HepG2 (cell line): ENCODE data around the gene CACNG5. TPM values are rescaled to one million over a fixed set of nuclear protein-coding genes. Genes with fewer than 3 reads are reported as not detected.

ENCODE experiments used
- ATAC-seq: fragments of 200-7000 bp; cut with Tn5 transposase; 3 replicates; pipeline ENCODE4 v1.9.1; 2020; ENCODE audit warnings: mild to moderate bottlenecking, moderate library complexity
- BruUV-seq: library from RNA; stranded (reverse); fragments of 400-500 nt; replicated peaks from 2 replicates; lab custom pipeline; 2021; lab: Mats Ljungman, UMichigan
- CTCF ChIA-PET: fragments of 300-600 bp; formaldehyde crosslinking; extraction: SDS; loops from one replicate; lab custom pipeline; 2021; ENCODE audit warnings: low total read pairs, inconsistent platforms, low intra/inter-chr PET ratio; lab: Yijun Ruan, JAX
- POLR2A ChIA-PET: fragments of 350-600 bp; sonication (Branson Sonifier 250); formaldehyde crosslinking; loops from one replicate; lab custom pipeline; 2020; ENCODE audit warnings: antibody characterized with exemption, inconsistent platforms; lab: Yijun Ruan, JAX
- DNase-seq: peaks from one replicate; pipeline ENCODE4 v3.0.0-alpha.2; 2015; ENCODE audit warnings: low spot score
- FAIRE-seq: peaks from 3 replicates; lab custom pipeline; 2011; peaks lifted over from hg19 to GRCh38; lab: Jason Lieb, UNC
- H2AFZ ChIP-seq: one replicate; pipeline ENCODE4 v1.6.1; 2011; ENCODE audit warnings: low read length, inconsistent platforms
- H3K27ac ChIP-seq: fragments of 300-600 bp; 3 replicates; pipeline ENCODE4 v1.8.0; 2011; ENCODE audit warnings: mixed run types, mild to moderate bottlenecking, mixed read lengths, low read length, inconsistent platforms; ENCODE audit not compliant: insufficient read depth; ENCODE audit errors: extremely low read length
- H3K27me3 ChIP-seq, 2 experiments: fragments of 200-600 bp in 1 of 2; 2 replicates in 1 of 2; 3 replicates in 1 of 2; pipeline versions ENCODE4 v1.6.0 to v1.8.0; 2011; ENCODE audit warnings: low read length in 2 of 2, mild to moderate bottlenecking in 2 of 2, moderate library complexity in 2 of 2, inconsistent platforms in 1 of 2; ENCODE audit not compliant: insufficient read depth in 2 of 2, control insufficient read depth in 1 of 2
- H3K36me3 ChIP-seq, 2 experiments: fragments of 200-600 bp in 1 of 2; replicated peaks in 1 of 2; 2 replicates in 1 of 2; 3 replicates in 1 of 2; pipeline versions ENCODE4 v1.5.1 to v1.8.0; 2011; ENCODE audit warnings: low read length in 2 of 2, inconsistent platforms in 1 of 2; ENCODE audit not compliant: insufficient read depth in 2 of 2, control insufficient read depth in 1 of 2
- H3K4me1 ChIP-seq: 2 replicates; pipeline ENCODE4 v1.5.1; 2012; ENCODE audit warnings: low read length, inconsistent platforms; ENCODE audit not compliant: insufficient read depth
- H3K4me2 ChIP-seq: 2 replicates; pipeline ENCODE4 v1.6.0; 2011; ENCODE audit warnings: low read depth, low read length, inconsistent platforms
- H3K4me3 ChIP-seq, 3 experiments: fragments of 200-600 bp in 1 of 3; sonication (generic), shearing (Covaris generic) in 1 of 3; replicated peaks in 1 of 3; 2 replicates each; pipeline ENCODE4 v1.5.1; 2011 to 2016; ENCODE audit warnings: low read length in 3 of 3, inconsistent platforms in 2 of 3, low read depth in 2 of 3, mild to moderate bottlenecking in 2 of 3, control low read depth in 1 of 3, mixed read lengths in 1 of 3; ENCODE audit not compliant: insufficient read depth in 1 of 3
- H3K79me2 ChIP-seq: one replicate; pipeline ENCODE4 v1.6.1; 2011; ENCODE audit warnings: low read length, inconsistent platforms; ENCODE audit not compliant: insufficient read depth
- H3K9ac ChIP-seq: 2 replicates; pipeline ENCODE4 v1.6.0; 2011; ENCODE audit warnings: mild to moderate bottlenecking, low read depth, low read length, inconsistent platforms; ENCODE audit not compliant: insufficient read depth
- H3K9me3 ChIP-seq: 2 replicates; pipeline ENCODE4 v1.5.1; 2012; ENCODE audit warnings: mild to moderate bottlenecking, low read length
- H4K20me1 ChIP-seq: 2 replicates; pipeline ENCODE4 v1.6.0; 2011; ENCODE audit warnings: inconsistent platforms, mild to moderate bottlenecking, low read length, moderate library complexity; ENCODE audit not compliant: insufficient read depth
- ATF7 ChIP-seq, 2 experiments: fragments of 450-650 bp in 1 of 2; sonication (generic) in 1 of 2; formaldehyde crosslinking in 1 of 2; IDR thresholded peaks; 2 replicates each; pipeline versions ENCODE4 v1.4.0 to v1.6.1; 2016 to 2020; ENCODE audit warnings: antibody characterized with exemption in 1 of 2, mild to moderate bottlenecking in 1 of 2, missing genetic modification reagents in 1 of 2
- ZNF83 ChIP-seq: sonication (generic); formaldehyde crosslinking; IDR thresholded peaks from 2 replicates; pipeline ENCODE4 v1.4.0; 2020; ENCODE audit warnings: missing genetic modification reagents, mild to moderate bottlenecking, borderline replicate concordance
- WGBS: methylation state at CpG from one replicate; pipeline ENCODE4 v1.1.6; 2017; ENCODE audit warnings: low lambda C conversion rate; 5-methylcytosine and 5-hydroxymethylcytosine counted together
- in situ Hi-C: cut with HindIII; loops from 2 replicates; pipeline ENCODE4 v1.10.0; 2017; ENCODE audit warnings: low pct_unique_long_range_greater_than_20kb; ENCODE audit not compliant: extremely low pct_ligation_motif_present
- intact Hi-C: fragments of 100-400 bp; cut with micrococcal nuclease; formaldehyde crosslinking; loops from one replicate; pipeline ENCODE4 v1.10.0; 2022; ENCODE audit not compliant: unreplicated experiment
- polyA plus RNA-seq, 8 experiments: library from polyadenylated mRNA; depleted of rRNA in 3 of 8; stranded (reverse) in 7 of 8; unstranded in 1 of 8; fragments of >200 nt; fragmentation: Illumina TruSeq in 4 of 8; extraction: Trizol in 4 of 8; gene quantifications; 2 replicates each; pipeline versions ENCODE4 v1.2.1 to v1.2.3, GENCODE V29; 2011 to 2016; ENCODE audit warnings: low read depth in 4 of 8, missing spikeins in 1 of 8, mixed read lengths in 1 of 8; ENCODE audit not compliant: insufficient read depth in 1 of 8
- total RNA-seq, 5 experiments: library from RNA; depleted of rRNA; stranded (reverse); fragments of >200 nt; fragmentation: Illumina TruSeq; extraction: Trizol; gene quantifications; 2 replicates each; pipeline ENCODE4 v1.2.3, GENCODE V29; 2016; ENCODE audit warnings: low read depth in 1 of 5
- TF ChIP-seq, protein P1 (sequence below): sonication (generic); formaldehyde crosslinking; IDR thresholded peaks from 2 replicates; pipeline ENCODE4 v1.5.1; 2020; ENCODE audit warnings: mild to moderate bottlenecking, missing genetic modification reagents, moderate library complexity

CACNG5 gene
- total and polyA plus RNA-seq, 2 of the 13 experiments (the other 11 are each of a cell fraction or from before 2014, with no cell fraction given), result not detected

DNA sequence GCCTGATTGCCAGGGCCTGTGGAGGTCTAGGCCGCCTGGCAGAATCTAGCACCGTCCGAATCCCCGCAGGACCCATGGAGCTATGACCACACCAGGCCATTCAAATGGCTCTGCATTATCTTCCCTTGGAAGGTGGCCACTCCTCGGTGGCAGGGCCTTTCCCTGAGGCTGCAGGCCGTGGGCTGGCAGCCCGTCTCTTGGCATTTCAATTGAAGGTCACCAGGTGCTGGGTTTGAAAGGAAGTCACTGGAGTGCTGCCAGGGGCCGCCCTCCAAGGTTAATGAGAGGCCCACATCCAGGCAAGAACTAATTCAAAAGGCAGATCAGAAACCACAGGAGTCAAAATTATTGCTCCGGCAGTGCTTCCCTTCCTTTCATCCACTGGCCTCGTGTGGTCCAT, 27.7 kb upstream of the CACNG5 start:
- H3K9ac ChIP-seq, result no peak overlapping the region
- BruUV-seq, result no TSS peak
- DNase-seq (no peak), FAIRE-seq (no peak), ATAC-seq (no peak; the same call in 1 of the 3 replicates)
- no peaks in the 10 kb centered on the region for H3K9me3 ChIP-seq
- H3K4me1 ChIP-seq, result peaks cover 25% of the 10 kb centered on the region
- in situ Hi-C loops, result no loop called here
- no peak overlapping the region for H3K4me2 ChIP-seq
- TF ChIP-seq, protein P1, sequence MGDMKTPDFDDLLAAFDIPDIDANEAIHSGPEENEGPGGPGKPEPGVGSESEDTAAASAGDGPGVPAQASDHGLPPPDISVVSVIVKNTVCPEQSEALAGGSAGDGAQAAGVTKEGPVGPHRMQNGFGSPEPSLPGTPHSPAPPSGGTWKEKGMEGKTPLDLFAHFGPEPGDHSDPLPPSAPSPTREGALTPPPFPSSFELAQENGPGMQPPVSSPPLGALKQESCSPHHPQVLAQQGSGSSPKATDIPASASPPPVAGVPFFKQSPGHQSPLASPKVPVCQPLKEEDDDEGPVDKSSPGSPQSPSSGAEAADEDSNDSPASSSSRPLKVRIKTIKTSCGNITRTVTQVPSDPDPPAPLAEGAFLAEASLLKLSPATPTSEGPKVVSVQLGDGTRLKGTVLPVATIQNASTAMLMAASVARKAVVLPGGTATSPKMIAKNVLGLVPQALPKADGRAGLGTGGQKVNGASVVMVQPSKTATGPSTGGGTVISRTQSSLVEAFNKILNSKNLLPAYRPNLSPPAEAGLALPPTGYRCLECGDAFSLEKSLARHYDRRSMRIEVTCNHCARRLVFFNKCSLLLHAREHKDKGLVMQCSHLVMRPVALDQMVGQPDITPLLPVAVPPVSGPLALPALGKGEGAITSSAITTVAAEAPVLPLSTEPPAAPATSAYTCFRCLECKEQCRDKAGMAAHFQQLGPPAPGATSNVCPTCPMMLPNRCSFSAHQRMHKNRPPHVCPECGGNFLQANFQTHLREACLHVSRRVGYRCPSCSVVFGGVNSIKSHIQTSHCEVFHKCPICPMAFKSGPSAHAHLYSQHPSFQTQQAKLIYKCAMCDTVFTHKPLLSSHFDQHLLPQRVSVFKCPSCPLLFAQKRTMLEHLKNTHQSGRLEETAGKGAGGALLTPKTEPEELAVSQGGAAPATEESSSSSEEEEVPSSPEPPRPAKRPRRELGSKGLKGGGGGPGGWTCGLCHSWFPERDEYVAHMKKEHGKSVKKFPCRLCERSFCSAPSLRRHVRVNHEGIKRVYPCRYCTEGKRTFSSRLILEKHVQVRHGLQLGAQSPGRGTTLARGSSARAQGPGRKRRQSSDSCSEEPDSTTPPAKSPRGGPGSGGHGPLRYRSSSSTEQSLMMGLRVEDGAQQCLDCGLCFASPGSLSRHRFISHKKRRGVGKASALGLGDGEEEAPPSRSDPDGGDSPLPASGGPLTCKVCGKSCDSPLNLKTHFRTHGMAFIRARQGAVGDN (CRISPR knock-in tag), result 0 out of 2 replicates have a peak, but pooled peaks have one; percentile 20
- TF ChIP-seq ATF7 (IDR thresholded peaks at IDR 0.05) (no peak), ATF7 (CRISPR knock-in tag; IDR thresholded peaks at IDR 0.05) (0 out of 2 replicates have a peak, but pooled peaks have one; percentile 24), ZNF83 (CRISPR knock-in tag) (no peak)
- ChIA-PET POLR2A (no interaction called here), CTCF (no interaction called here)
- WGBS, result 74% methylated on average over 6 of the region's 10 CpGs
- H3K4me3 ChIP-seq, result no peak overlapping the region
- H3K79me2 ChIP-seq, result no peaks in the 10 kb centered on the region
- intact Hi-C loops, result no loop called here
- no peak overlapping the region for H3K27ac ChIP-seq
- no peak overlapping the region for H2AFZ ChIP-seq
- no peaks in the 10 kb centered on the region for H4K20me1 ChIP-seq
- no peaks in the 10 kb centered on the region for H3K27me3 ChIP-seq
- peaks cover 1 to 8% of the 10 kb centered on the region in 2 experiments; a peak in 1 of 5 replicates for H3K36me3 ChIP-seq
